HCT116 (cell line): ENCODE results near the gene C16orf74. TPM values are rescaled to one million over a fixed set of nuclear protein-coding genes. Genes with fewer than 3 reads are reported as not detected.

Experiments
- ATAC-seq: fragments of 200-7000 bp; cut with Tn5 transposase; 2 replicates; pipeline ENCODE4 v1.9.1; 2020; ENCODE audit warnings: mild to moderate bottlenecking, moderate library complexity
- BruUV-seq: library from RNA; stranded (reverse); fragments of 400-500 nt; replicated peaks from 2 replicates; lab custom pipeline; 2021; lab: Mats Ljungman, UMichigan
- CTCF ChIA-PET: fragments of 300-600 bp; sonication (Branson Sonifier 250); formaldehyde crosslinking; loops from one replicate; lab custom pipeline; 2021; ENCODE audit warnings: antibody characterized with exemption; lab: Charles Lee
- POLR2A ChIA-PET: fragments of 300-600, 350-600 bp; sonication (Branson Sonifier 250); formaldehyde crosslinking; loops from one replicate; lab custom pipeline; 2021; ENCODE audit warnings: antibody characterized with exemption; lab: Charles Lee
- RAD21 ChIA-PET, 2 experiments: fragments of 300-600 bp; sonication (Branson Sonifier 250); formaldehyde crosslinking; loops; one replicate each; lab custom pipeline; 2023; ENCODE audit warnings: low total read pairs in 2 of 2; ENCODE audit not compliant: uncharacterized antibody in 2 of 2, unreplicated experiment in 2 of 2, low non-redundant PET in 1 of 2; lab: Charles Lee
- DNase-seq: peaks from one replicate; pipeline ENCODE4 v3.0.0-alpha.2; 2010; ENCODE audit warnings: low read depth, low spot score
- H2AFZ ChIP-seq: fragments of 200-600 bp; shearing (Covaris generic), sonication (generic); 2 replicates; pipeline ENCODE4 v1.6.1; 2017; ENCODE audit warnings: low read depth, mixed run types, mixed read lengths, antibody characterized with exemption, low read length; ENCODE audit not compliant: poor library complexity, severe bottlenecking
- H3K27ac ChIP-seq: 2 replicates; pipeline ENCODE4 v1.5.1; 2012; ENCODE audit warnings: low read depth, low read length
- H3K27me3 ChIP-seq: fragments of 200-600 bp; sonication (generic); 2 replicates; pipeline ENCODE4 v1.6.1; 2016; ENCODE audit warnings: mixed run types, low read length, mixed read lengths; ENCODE audit not compliant: insufficient read depth
- H3K36me3 ChIP-seq, 2 experiments: fragments of 200-500 bp in 1 of 2; fragments of 200-600 bp in 1 of 2; sonication (Bioruptor generic) in 1 of 2; sonication (generic) in 1 of 2; 2 replicates each; pipeline versions ENCODE4 v1.5.1 to v1.6.1; 2014 to 2016; ENCODE audit warnings: low read length in 2 of 2, inconsistent platforms in 1 of 2, mixed read lengths in 1 of 2, mixed run types in 1 of 2; ENCODE audit not compliant: insufficient read depth in 2 of 2, control insufficient read depth in 1 of 2
- H3K4me1 ChIP-seq, 2 experiments: fragments of 200-600 bp in 1 of 2; sonication (generic) in 1 of 2; 2 replicates each; pipeline versions ENCODE4 v1.5.1 to v1.6.1; 2012 to 2017; ENCODE audit warnings: low read length in 2 of 2, inconsistent platforms in 1 of 2, mild to moderate bottlenecking in 1 of 2, mixed read lengths in 1 of 2, mixed run types in 1 of 2, moderate library complexity in 1 of 2; ENCODE audit not compliant: insufficient read depth in 2 of 2, control insufficient read depth in 1 of 2
- H3K4me2 ChIP-seq: fragments of 200-600 bp; sonication (generic); 2 replicates; pipeline ENCODE4 v1.6.1; 2017; ENCODE audit warnings: mixed run types, low read length, mixed read lengths
- H3K4me3 ChIP-seq, 2 experiments: fragments of 200-600 bp in 1 of 2; sonication (generic) in 1 of 2; replicated peaks in 1 of 2; 2 replicates each; pipeline ENCODE4 v1.5.1; 2011 to 2016; ENCODE audit warnings: low read length in 2 of 2, control low read depth in 1 of 2, low read depth in 1 of 2, mild to moderate bottlenecking in 1 of 2, mixed read lengths in 1 of 2, mixed run types in 1 of 2
- H3K79me2 ChIP-seq: fragments of 200-600 bp; sonication (generic); 2 replicates; pipeline ENCODE4 v1.6.1; 2017; ENCODE audit warnings: mild to moderate bottlenecking, mixed run types, low read length, moderate library complexity, mixed read lengths; ENCODE audit not compliant: insufficient read depth
- H3K9ac ChIP-seq: fragments of 200-600 bp; sonication (generic); 2 replicates; pipeline ENCODE4 v1.6.1; 2016; ENCODE audit warnings: low read length, mixed read lengths
- H3K9me2 ChIP-seq: fragments of 200-600 bp; sonication (generic), shearing (Covaris generic); 2 replicates; pipeline ENCODE4 v1.6.1; 2017; ENCODE audit warnings: mixed run types, mild to moderate bottlenecking, moderate library complexity; ENCODE audit not compliant: insufficient read depth
- H3K9me3 ChIP-seq, 2 experiments: fragments of 200-500 bp in 1 of 2; fragments of 200-600 bp in 1 of 2; sonication (Bioruptor generic) in 1 of 2; sonication (generic) in 1 of 2; 2 replicates each; pipeline ENCODE4 v1.6.1; 2014 to 2017; ENCODE audit warnings: low read length in 2 of 2, mixed read lengths in 2 of 2, inconsistent platforms in 1 of 2, low read depth in 1 of 2, mild to moderate bottlenecking in 1 of 2, mixed run types in 1 of 2, moderate library complexity in 1 of 2; ENCODE audit not compliant: control insufficient read depth in 1 of 2, insufficient read depth in 1 of 2
- H4K20me1 ChIP-seq: fragments of 200-600 bp; sonication (generic), shearing (Covaris generic); 2 replicates; pipeline ENCODE4 v1.6.1; 2017; ENCODE audit warnings: mixed run types, mild to moderate bottlenecking, moderate library complexity; ENCODE audit not compliant: insufficient read depth
- CTCF ChIP-seq, 3 experiments: fragments of 200-600 bp in 1 of 3; sonication (generic) in 1 of 3; IDR thresholded peaks in 2 of 3; conservative IDR thresholded peaks in 1 of 3; 2 replicates each; pipeline ENCODE4 v1.5.1; 2012 to 2017; ENCODE audit warnings: low read depth in 2 of 3, low read length in 2 of 3, antibody characterized with exemption in 1 of 3, borderline replicate concordance in 1 of 3, control low read depth in 1 of 3, mild to moderate bottlenecking in 1 of 3, mixed read lengths in 1 of 3, mixed run types in 1 of 3, moderate library complexity in 1 of 3; ENCODE audit not compliant: insufficient read depth in 1 of 3
- REST ChIP-seq: IDR thresholded peaks from 2 replicates; pipeline ENCODE4 v1.6.1; 2012; ENCODE audit warnings: low read depth
- SP1 ChIP-seq: IDR thresholded peaks from 2 replicates; pipeline ENCODE4 v1.6.1; 2012; ENCODE audit warnings: low read depth
- YY1 ChIP-seq: IDR thresholded peaks from 2 replicates; pipeline ENCODE4 v1.6.1; 2011; ENCODE audit warnings: low read length, low read depth, moderate library complexity, mild to moderate bottlenecking; ENCODE audit not compliant: insufficient replicate concordance; ENCODE audit errors: extremely low read depth
- intact Hi-C: fragments of 100-400 bp; cut with micrococcal nuclease; formaldehyde crosslinking; loops from 2 replicates; pipeline ENCODE4 v1.10.0; 2022
- total RNA-seq: library from RNA; stranded (reverse); gene quantifications from one replicate; pipeline ENCODE4 v1.2.1, GENCODE V29; 2021; ENCODE audit not compliant: unreplicated experiment

C16orf74 gene
- total RNA-seq, 1 experiment from 2014 or later = 30.0 TPM

GRCh38 chr16:85782451-85782850 lies 31.6 kb upstream of the C16orf74 start:
- POLR2A ChIA-PET = no interaction called here
- no peak for DNase-seq
- CTCF ChIA-PET = no interaction called here

More at GRCh38 chr16:85782451-85782850, 31.6 kb upstream of the C16orf74 start:
- no peaks in the 10 kb centered on the region; the same call in 1 of the 2 replicates for H4K20me1 ChIP-seq
- H3K4me1 ChIP-seq = no peaks in the 10 kb centered on the region
- no peaks in the 10 kb centered on the region for H3K9me2 ChIP-seq
- no peak overlapping the region for H3K27ac ChIP-seq
- H3K9ac ChIP-seq = no peak overlapping the region
- peaks cover 58% of the 10 kb centered on the region for H3K79me2 ChIP-seq
- BruUV-seq = no TSS peak
- no peaks in the 10 kb centered on the region for H3K27me3 ChIP-seq
- H3K4me3 ChIP-seq = no peak overlapping the region
- TF ChIP-seq REST = no peak
- TF ChIP-seq CTCF (IDR thresholded peaks at IDR 0.05 in 2 of 3, conservative IDR thresholded peaks at IDR 0.05 in 1 of 3; ENCODE audit: borderline replicate concordance in 1 of 3, insufficient read depth in 1 of 3, low read depth in 2 of 3, low read length in 2 of 3) = no peak
- no peak for TF ChIP-seq YY1
- no peak for TF ChIP-seq SP1
- TF ChIP-seq, all 23 proteins: peak for 0
- RAD21 ChIA-PET = no interaction called here
- ATAC-seq = no peak
- peaks cover 20 to 56% of the 10 kb centered on the region in 2 experiments; a peak in 3 of 4 replicates for H3K36me3 ChIP-seq
- H3K9me3 ChIP-seq = no peaks in the 10 kb centered on the region
- intact Hi-C loops = no loop called here
- H3K4me2 ChIP-seq = no peak overlapping the region
- no peak overlapping the region for H2AFZ ChIP-seq
